Germinal center (tissue), 1 donor: ENCODE results near the gene KLK15.

Experiments used
- DNase-seq: peaks from one replicate; pipeline ENCODE4 v3.0.0; 2012; ENCODE audit warnings: mixed read lengths, low spot score

Gene KLK15

DNA sequence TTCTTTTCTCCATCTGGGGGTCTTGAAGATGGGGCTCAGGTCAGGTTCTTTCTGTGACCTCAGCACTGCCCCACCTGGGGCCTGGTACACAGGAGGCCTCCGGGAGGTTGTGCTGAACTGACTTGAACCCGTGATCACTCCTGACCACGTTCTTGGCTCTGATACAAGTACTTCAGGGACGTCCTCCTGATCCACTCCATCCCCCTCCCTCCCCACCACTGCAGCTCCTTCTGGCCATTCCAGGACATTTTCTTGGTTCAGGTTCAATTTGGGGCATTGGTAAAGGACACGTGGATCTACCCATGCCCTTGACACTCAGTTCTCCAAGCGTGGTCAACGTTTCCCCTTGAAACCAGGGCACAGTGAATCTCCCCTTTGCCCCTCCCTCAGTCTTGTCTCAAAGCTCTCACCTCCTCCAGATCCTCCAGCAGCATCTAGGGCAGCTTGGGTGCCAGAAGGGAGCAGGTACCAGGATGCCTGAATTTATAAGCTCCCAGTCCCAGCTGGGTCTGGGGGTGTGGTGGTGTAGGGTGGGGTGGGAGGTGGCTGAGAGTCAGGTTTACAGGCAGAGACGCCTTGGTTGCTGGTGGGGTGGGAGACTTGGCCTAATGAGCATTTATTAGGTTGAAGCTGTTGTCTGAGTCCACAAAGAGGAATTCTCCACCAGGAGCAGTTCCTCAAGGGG is at the start of gene KLK15:
TSS of gene KLK15 (minus strand) at position 458 of the 685 bp plus-strand sequence. CDS start 2,082 bp downstream, outside the sequence.
- no peak for DNase-seq

- DNase-seq = no peak
Measured at GRCh38 chr19:50882188-50882587, 48.8 kb upstream of the KLK15 start.

- no peak for DNase-seq
Measured at GRCh38 chr19:50880241-50880640, 46.9 kb upstream of the KLK15 start.

DNA sequence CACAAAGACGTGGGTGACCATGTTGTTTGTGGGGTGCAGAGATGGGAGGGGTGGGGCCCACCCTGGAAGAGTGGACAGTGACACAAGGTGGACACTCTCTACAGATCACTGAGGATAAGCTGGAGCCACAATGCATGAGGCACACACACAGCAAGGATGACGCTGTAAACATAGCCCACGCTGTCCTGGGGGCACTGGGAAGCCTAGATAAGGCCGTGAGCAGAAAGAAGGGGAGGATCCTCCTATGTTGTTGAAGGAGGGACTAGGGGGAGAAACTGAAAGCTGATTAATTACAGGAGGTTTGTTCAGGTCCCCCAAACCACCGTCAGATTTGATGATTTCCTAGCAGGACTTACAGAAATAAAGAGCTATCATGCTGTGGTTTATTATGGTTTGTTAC is 45.5 kb upstream of the KLK15 start:
- no peak for DNase-seq

- no peak for DNase-seq
Measured at GRCh38 chr19:50877338-50877737, 44.0 kb upstream of the KLK15 start.

- DNase-seq = no peak
Measured at GRCh38 chr19:50876456-50876855, 43.1 kb upstream of the KLK15 start.

DNA sequence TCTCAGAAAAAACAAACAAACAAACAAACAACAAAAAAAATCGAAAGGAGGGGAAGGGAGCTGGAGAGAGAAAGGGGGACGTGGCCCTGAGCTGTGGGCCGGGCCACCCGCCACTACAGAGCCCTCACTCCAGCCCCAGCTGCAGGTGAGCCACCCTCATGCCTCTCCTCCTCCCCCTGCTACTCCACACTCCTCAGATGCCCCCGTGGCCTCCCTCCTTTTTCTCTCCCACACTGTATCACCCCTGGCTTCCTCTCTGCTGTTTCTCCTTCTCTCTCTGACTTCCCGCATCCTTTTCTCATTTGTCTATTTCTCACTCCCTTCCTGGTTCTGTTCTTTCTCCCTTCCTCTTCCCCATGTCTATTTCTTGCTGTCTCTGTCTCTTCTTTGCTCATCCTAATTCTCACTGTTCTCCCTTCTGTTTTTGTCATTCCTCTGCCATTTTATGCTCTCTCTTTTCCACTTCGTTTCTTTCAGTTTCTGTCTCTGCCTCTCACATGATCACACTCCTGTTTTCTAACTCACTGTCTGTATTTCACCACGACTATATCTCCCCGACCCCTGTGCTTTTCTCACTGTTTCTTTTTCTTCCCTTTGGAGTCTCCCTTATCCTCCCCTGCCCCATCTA is 42.5 kb upstream of the KLK15 start:
- DNase-seq = no peak

GRCh38 chr19:50874211-50874610 is 40.8 kb upstream of the KLK15 start:
- DNase-seq = no peak

- DNase-seq = no peak
Measured at GRCh38 chr19:50873056-50873455, 39.7 kb upstream of the KLK15 start, which contains the start of gene KLK2. Gene KLK2 (plus strand): TSS chr19:50873439. CDS start chr19:50873474, 35 bp downstream.

DNA sequence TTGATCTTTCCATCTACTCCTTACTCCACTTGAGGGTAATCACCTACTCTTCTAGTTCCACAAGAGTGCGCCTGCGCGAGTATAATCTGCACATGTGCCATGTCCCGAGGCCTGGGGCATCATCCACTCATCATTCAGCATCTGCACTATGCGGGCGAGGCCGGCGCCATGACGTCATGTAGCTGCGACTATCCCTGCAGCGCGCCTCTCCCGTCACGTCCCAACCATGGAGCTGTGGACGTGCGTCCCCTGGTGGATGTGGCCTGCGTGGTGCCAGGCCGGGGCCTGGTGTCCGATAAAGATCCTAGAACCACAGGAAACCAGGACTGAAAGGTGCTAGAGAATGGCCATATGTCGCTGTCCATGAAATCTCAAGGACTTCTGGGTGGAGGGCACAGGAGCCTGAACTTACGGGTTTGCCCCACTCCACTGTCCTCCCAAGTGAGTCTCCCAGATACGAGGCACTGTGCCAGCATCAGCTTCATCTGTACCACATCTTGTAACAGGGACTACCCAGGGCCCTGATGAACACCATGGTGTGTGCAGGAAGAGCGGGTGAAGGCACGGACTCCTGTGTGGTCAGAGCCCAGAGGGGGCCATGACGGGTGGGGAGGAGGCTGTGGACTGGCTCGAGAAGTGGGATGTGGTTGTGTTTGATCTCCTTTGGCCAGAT is 37.2 kb upstream of the KLK15 start:
- DNase-seq = no peak

DNA sequence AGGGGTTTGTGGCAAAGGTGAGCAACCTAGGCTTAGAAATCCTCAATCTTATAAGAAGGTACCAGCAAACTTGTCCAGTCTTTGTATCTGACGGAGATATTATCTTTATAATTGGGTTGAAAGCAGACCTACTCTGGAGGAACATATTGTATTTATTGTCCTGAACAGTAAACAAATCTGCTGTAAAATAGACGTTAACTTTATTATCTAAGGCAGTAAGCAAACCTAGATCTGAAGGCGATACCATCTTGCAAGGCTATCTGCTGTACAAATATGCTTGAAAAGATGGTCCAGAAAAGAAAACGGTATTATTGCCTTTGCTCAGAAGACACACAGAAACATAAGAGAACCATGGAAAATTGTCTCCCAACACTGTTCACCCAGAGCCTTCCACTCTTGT is 36.1 kb upstream of the KLK15 start:
- no peak for DNase-seq

GRCh38 chr19:50861496-50862286 is 28.3 kb upstream of the KLK15 start:
- no peak for DNase-seq

GRCh38 chr19:50861010-50861409 is 27.6 kb upstream of the KLK15 start:
- no peak for DNase-seq

DNA sequence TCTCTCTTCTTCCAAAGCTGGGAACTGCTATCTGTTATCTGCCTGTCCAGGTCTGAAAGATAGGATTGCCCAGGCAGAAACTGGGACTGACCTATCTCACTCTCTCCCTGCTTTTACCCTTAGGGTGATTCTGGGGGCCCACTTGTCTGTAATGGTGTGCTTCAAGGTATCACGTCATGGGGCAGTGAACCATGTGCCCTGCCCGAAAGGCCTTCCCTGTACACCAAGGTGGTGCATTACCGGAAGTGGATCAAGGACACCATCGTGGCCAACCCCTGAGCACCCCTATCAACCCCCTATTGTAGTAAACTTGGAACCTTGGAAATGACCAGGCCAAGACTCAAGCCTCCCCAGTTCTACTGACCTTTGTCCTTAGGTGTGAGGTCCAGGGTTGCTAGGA is 26.5 kb upstream of the KLK15 start:
- no peak for DNase-seq

DNA sequence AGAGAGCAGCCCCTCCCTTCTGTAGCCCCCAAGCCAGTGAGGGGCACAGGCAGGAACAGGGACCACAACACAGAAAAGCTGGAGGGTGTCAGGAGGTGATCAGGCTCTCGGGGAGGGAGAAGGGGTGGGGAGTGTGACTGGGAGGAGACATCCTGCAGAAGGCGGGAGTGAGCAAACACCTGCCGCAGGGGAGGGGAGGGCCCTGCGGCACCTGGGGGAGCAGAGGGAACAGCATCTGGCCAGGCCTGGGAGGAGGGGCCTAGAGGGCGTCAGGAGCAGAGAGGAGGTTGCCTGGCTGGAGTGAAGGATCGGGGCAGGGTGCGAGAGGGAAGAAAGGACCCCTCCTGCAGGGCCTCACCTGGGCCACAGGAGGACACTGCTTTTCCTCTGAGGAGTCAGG is 25.5 kb upstream of the KLK15 start:
- no peak for DNase-seq

- DNase-seq = no peak
Measured at GRCh38 chr19:50857366-50857765, 24.0 kb upstream of the KLK15 start.

DNA sequence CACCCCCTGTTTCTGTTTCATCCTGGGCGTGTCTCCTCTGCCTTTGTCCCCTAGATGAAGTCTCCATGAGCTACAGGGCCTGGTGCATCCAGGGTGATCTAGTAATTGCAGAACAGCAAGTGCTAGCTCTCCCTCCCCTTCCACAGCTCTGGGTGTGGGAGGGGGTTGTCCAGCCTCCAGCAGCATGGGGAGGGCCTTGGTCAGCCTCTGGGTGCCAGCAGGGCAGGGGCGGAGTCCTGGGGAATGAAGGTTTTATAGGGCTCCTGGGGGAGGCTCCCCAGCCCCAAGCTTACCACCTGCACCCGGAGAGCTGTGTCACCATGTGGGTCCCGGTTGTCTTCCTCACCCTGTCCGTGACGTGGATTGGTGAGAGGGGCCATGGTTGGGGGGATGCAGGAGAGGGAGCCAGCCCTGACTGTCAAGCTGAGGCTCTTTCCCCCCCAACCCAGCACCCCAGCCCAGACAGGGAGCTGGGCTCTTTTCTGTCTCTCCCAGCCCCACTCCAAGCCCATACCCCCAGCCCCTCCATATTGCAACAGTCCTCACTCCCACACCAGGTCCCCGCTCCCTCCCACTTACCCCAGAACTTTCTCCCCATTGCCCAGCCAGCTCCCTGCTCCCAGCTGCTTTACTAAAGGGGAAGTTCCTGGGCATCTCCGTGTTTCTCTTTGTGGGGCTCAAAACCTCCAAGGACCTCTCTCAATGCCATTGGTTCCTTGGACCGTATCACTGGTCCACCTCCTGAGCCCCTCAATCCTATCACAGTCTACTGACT is 21.4 kb upstream of the KLK15 start, which contains the start of gene KLK3:
TSS of gene KLK3 (plus strand) at position 280 of the 775 bp plus-strand sequence. CDS start at position 321, 41 bp downstream.
- DNase-seq = no peak

GRCh38 chr19:50851620-50852019 is 18.2 kb upstream of the KLK15 start:
- DNase-seq = no peak

DNA sequence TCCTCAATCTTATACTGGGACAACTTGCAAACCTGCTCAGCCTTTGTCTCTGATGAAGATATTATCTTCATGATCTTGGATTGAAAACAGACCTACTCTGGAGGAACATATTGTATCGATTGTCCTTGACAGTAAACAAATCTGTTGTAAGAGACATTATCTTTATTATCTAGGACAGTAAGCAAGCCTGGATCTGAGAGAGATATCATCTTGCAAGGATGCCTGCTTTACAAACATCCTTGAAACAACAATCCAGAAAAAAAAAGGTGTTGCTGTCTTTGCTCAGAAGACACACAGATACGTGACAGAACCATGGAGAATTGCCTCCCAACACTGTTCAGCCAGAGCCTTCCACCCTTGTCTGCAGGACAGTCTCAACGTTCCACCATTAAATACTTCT is 17.4 kb upstream of the KLK15 start:
- no peak for DNase-seq

- no peak for DNase-seq
Measured at GRCh38 chr19:50844296-50844935, 11.0 kb upstream of the KLK15 start.

GRCh38 chr19:50843701-50844221 is 10.4 kb upstream of the KLK15 start:
- DNase-seq = no peak
